A549 (cell line): ENCODE measurements around the gene SYT2.
"Not testable (repeated sequence)": the region's sequence is repeated elsewhere in the genome, so short reads cannot be mapped to it uniquely, and the experiment has no call there.

Experiments
- BCL3 ChIP-seq: fragments of >200 bp; sonication (Bioruptor Twin); formaldehyde crosslinking; IDR thresholded peaks from 3 replicates; pipeline ENCODE4 v1.6.1; 2016
- CTCF ChIP-seq: fragments of >200 bp; sonication (Bioruptor Twin); formaldehyde crosslinking; IDR thresholded peaks from 3 replicates; pipeline ENCODE4 v1.5.1; 2016
- FOSL2 ChIP-seq, 2 experiments: fragments of 450-650 bp in 1 of 2; fragments of >200 bp in 1 of 2; sonication (Bioruptor Twin) in 1 of 2; formaldehyde crosslinking; IDR thresholded peaks; 2 replicates each; pipeline versions ENCODE4 v1.5.0 to v1.6.1; 2016 to 2020; ENCODE audit warnings: mild to moderate bottlenecking in 1 of 2, moderate library complexity in 1 of 2
- HOXB13 ChIP-seq: fragments of 250-450 bp; sonication (Bioruptor Pico); IDR thresholded peaks from 2 replicates; pipeline ENCODE4 v1.5.0; 2020; ENCODE audit warnings: low read depth, mild to moderate bottlenecking, moderate library complexity
- HOXB5 ChIP-seq: fragments of 250-450 bp; sonication (Bioruptor Pico); IDR thresholded peaks from 2 replicates; pipeline ENCODE4 v1.5.0; 2020; ENCODE audit warnings: mild to moderate bottlenecking, moderate library complexity
- PHF8 ChIP-seq: fragments of 200-600 bp; sonication (generic); IDR thresholded peaks from 2 replicates; pipeline ENCODE4 v1.6.1; 2016; ENCODE audit warnings: low read depth, mild to moderate bottlenecking, antibody characterized with exemption, moderate library complexity, borderline replicate concordance
- POLR2A ChIP-seq: IDR thresholded peaks from 2 replicates; pipeline ENCODE4 v1.6.1; 2012; ENCODE audit warnings: mild to moderate bottlenecking, low read length
- RAD21 ChIP-seq, 2 experiments: fragments of >200 bp in 1 of 2; sonication (Bioruptor Twin) in 1 of 2; formaldehyde crosslinking in 1 of 2; IDR thresholded peaks in 1 of 2; conservative IDR thresholded peaks in 1 of 2; 2 replicates in 1 of 2; 3 replicates in 1 of 2; pipeline ENCODE4 v1.6.1; 2012 to 2018; ENCODE audit warnings: inconsistent platforms in 1 of 2
- REST ChIP-seq: fragments of 200-600 bp; sonication (generic); IDR thresholded peaks from 2 replicates; pipeline ENCODE4 v1.6.1; 2016; ENCODE audit warnings: antibody characterized with exemption, mild to moderate bottlenecking, moderate library complexity
- SMC3 ChIP-seq: fragments of >200 bp; sonication (Bioruptor Twin); formaldehyde crosslinking; IDR thresholded peaks from 3 replicates; pipeline ENCODE4 v1.6.1; 2018; ENCODE audit warnings: inconsistent platforms
- TP53 ChIP-seq: fragments of 250-450 bp; sonication (Bioruptor Pico); IDR thresholded peaks from 2 replicates; pipeline ENCODE4 v1.5.0; 2021; ENCODE audit warnings: mild to moderate bottlenecking, moderate library complexity
- USF2 ChIP-seq: fragments of 450-650 bp; IDR thresholded peaks from 2 replicates; pipeline ENCODE4 v1.6.1; 2014; ENCODE audit warnings: antibody characterized with exemption

GRCh38 chr1:202543537-202543936 is 166.7 kb downstream of the SYT2 start:
- not testable (repeated sequence) for TF ChIP-seq SMC3; RAD21 (conservative IDR thresholded peaks at IDR 0.05 in 1 of 2, IDR thresholded peaks at IDR 0.05 in 1 of 2); PHF8; REST; CTCF; HOXB5 (CRISPR knock-in tag); BCL3; POLR2A; HOXB13; FOSL2 (IDR thresholded peaks at IDR 0.05); FOSL2 (CRISPR knock-in tag; IDR thresholded peaks at IDR 0.05); USF2; TP53 (CRISPR knock-in tag)
